Left ventricle myocardium inferior (tissue), 1 donor: ENCODE data around the gene CCR5AS.

Source experiments
- DNase-seq: peaks from one replicate; pipeline ENCODE4 v3.0.0-alpha.2; 2020
- H3K27ac ChIP-seq: fragments of 200-600 bp; replicated peaks from 2 replicates; pipeline ENCODE4 v1.8.0; 2021
- H3K27me3 ChIP-seq: fragments of 200-600 bp; 2 replicates; pipeline ENCODE4 v1.8.0; 2021; ENCODE audit warnings: low read depth
- H3K36me3 ChIP-seq: fragments of 200-600 bp; 2 replicates; pipeline ENCODE4 v1.8.0; 2021
- H3K4me1 ChIP-seq: fragments of 200-600 bp; 2 replicates; pipeline ENCODE4 v1.8.0; 2021
- H3K4me3 ChIP-seq: fragments of 200-600 bp; 2 replicates; pipeline ENCODE4 v1.8.0; 2021; ENCODE audit warnings: mild to moderate bottlenecking, moderate library complexity
- H3K9me3 ChIP-seq: fragments of 200-600 bp; replicated peaks from 2 replicates; pipeline ENCODE4 v1.8.0; 2021
- intact Hi-C: fragments of 100-400 bp; cut with micrococcal nuclease; formaldehyde crosslinking; loops from one replicate; pipeline ENCODE4 v1.11.0; 2022
- TF ChIP-seq, protein P1 (sequence below): fragments of 200-600 bp; IDR thresholded peaks from 2 replicates; pipeline ENCODE4 v1.8.0; 2021; ENCODE audit warnings: antibody characterized with exemption, mild to moderate bottlenecking, borderline replicate concordance
- donor health status: DM: no; HTN: yes; CAD: no; lungs with severe emphysema.

Gene CCR5AS

DNA sequence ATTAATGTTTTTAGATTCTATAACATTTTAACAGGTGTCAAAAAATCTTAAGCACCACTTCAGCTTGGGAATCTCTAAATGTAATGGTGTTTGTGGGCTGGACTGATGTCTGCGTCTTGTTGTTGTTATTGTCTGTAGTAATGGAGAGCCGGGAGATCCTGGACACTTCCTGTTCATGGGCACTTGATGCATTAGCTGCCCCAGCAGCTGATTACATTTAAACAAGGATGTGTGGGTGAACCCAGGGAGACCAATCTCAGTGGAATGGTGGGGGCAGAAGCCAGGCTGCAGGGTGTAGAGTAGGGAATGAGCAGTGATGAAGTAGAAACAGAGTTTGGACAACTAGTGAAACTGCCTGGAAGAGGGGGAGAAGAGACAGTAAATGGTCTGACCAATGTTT lies 7.8 kb downstream of the CCR5AS start:
- no peaks in the 10 kb centered on the region for H3K9me3 ChIP-seq
- DNase-seq = no peak
- H3K4me1 ChIP-seq = peaks cover 14% of the 10 kb centered on the region
- TF ChIP-seq, protein P1, sequence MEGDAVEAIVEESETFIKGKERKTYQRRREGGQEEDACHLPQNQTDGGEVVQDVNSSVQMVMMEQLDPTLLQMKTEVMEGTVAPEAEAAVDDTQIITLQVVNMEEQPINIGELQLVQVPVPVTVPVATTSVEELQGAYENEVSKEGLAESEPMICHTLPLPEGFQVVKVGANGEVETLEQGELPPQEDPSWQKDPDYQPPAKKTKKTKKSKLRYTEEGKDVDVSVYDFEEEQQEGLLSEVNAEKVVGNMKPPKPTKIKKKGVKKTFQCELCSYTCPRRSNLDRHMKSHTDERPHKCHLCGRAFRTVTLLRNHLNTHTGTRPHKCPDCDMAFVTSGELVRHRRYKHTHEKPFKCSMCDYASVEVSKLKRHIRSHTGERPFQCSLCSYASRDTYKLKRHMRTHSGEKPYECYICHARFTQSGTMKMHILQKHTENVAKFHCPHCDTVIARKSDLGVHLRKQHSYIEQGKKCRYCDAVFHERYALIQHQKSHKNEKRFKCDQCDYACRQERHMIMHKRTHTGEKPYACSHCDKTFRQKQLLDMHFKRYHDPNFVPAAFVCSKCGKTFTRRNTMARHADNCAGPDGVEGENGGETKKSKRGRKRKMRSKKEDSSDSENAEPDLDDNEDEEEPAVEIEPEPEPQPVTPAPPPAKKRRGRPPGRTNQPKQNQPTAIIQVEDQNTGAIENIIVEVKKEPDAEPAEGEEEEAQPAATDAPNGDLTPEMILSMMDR = no peak
- H3K27ac ChIP-seq = no peak overlapping the region
- H3K36me3 ChIP-seq = no peaks in the 10 kb centered on the region
- intact Hi-C loops = no loop called here
- no peak overlapping the region for H3K4me3 ChIP-seq
- no peaks in the 10 kb centered on the region for H3K27me3 ChIP-seq

DNA sequence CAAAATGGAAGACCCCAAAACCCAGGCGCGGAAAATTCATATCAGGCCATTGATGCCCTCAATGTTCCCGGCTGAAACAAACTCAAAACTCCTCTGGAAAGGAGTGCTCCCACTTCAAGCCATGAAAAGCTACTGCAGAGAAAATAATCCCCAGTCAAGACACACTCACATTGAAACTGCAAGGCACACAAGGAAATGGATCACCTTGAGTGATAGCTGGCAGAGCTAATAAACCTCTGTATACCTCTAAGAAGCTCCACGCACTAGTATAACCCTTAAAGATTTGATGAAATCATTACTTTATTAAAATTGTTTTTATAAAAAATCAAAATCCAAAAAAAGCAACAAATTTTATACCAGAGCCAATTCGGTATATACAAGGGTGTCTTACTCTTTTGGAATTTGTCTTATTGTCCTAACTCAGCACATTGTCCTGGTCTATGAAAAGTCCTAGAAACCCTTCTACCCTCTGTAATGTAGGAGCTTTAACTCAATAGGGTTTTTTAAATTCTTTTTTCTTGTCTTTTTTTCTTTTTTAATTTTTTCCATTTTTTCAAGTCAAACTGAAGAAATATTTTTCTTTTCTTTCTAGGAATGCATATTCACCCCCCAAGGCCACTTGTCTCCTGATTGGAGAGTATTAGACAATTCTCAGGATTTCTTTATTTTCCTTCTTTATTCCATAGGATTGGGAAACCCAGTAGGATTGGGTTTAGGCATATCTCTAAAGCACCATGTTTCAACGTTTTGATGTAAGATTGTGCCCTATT lies 8.5 kb downstream of the CCR5AS start:
- DNase-seq = no peak
- Histone ChIP-seq H3K4me1 (peaks cover 21% of the 10 kb centered on the region), H3K27me3 (no peaks in the 10 kb centered on the region), H3K9me3 (no peaks in the 10 kb centered on the region), H3K36me3 (no peaks in the 10 kb centered on the region), H3K27ac (no peak overlapping the region), H3K4me3 (no peak overlapping the region)
- intact Hi-C loops = no loop called here
- TF ChIP-seq, protein P1 = no peak

DNA sequence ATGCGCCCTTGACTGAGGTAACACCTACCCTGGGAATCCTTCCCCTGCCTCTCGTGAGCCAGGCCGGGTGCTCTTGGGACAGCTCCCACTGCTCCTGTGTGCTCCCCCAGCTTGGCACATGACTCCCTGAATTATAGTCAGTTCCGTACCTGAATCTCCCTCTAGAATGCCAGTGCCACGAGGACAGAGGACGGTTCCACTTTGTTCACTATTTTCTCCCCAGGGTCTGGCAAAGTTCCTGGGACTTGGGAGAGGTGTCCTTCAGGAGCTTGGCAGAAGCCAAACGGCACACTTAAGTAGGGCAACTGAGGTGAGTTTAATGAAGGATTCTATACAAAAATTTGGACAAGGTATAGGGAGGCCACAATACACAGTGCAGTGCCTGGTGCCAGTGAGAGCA lies 9.8 kb downstream of the CCR5AS start:
- DNase-seq = no peak
- intact Hi-C loops = no loop called here

DNA sequence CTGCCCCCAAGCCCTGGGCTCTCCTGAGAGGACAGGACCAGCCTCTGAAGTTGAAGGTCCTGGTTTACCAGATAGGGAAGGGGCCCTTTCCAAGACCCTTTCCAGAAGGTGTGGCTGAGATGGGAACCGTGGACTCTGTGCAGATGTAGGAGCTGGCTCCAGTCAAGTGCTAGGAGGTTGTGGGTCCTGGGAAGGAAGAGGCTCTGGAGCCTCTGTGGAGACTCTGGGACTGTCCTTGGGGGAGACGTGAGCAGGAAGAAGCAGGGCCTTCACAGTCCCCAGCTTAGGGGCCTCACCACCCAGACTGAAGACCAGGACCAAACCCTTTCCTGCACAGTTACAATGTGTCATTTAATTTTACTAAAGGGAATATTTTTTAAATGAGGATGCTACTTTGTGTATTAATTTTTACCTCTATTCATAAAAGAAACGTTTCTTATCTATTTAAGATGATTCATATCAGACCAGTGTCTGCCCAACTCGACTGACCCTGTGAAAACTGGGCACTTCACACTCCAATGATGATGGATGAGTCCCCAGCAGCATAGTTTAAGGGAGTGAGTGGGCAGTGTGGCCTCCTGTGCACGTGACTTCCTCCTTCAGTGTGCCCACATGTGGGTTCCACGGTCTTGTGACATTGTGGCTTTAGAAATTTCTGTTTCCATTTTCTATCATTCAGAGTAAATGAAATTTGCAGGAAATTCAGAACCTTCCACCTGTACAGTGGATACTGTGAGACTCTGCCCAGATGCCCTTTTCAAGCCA lies 10.9 kb downstream of the CCR5AS start:
- Histone ChIP-seq H3K27ac (no peak overlapping the region), H3K27me3 (no peaks in the 10 kb centered on the region), H3K4me1 (peaks cover 22% of the 10 kb centered on the region), H3K9me3 (no peaks in the 10 kb centered on the region), H3K4me3 (no peak overlapping the region), H3K36me3 (no peaks in the 10 kb centered on the region)
- TF ChIP-seq, protein P1 = no peak
- intact Hi-C loops = no loop called here
- no peak for DNase-seq

More for the DNA sequence above, 9.8 kb downstream of the CCR5AS start:
- Histone ChIP-seq H3K9me3 (no peaks in the 10 kb centered on the region), H3K27ac (no peak overlapping the region), H3K36me3 (no peaks in the 10 kb centered on the region), H3K4me3 (no peak overlapping the region), H3K27me3 (no peaks in the 10 kb centered on the region), H3K4me1 (peaks cover 22% of the 10 kb centered on the region)
- TF ChIP-seq, protein P1 = no peak

DNA sequence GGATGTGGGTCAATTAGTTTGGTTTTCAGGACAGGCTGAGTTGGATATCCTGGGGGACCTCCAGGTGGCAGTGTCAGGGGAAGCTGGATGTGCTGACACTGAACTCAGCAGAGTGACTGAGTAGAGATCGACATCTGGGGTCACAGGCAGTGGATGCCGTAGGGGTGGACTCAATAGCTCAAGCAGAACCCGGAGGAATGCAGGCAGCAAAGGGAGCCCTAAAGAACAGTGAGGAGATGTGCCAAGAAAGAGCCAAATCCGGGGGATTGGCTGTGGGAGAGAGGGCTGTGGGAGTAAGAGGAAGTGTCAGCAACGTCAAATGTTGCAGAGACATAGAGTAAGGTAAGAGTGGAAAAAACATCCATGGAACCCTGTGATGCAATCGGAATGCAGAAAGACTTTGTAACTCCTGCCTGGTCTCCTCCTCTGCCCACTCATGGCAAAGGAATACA lies 11.6 kb downstream of the CCR5AS start:
- H3K4me1 ChIP-seq = peaks cover 18% of the 10 kb centered on the region
- H3K4me3 ChIP-seq = no peak overlapping the region
- no peaks in the 10 kb centered on the region for H3K27me3 ChIP-seq
- TF ChIP-seq, protein P1 = no peak
- no peak for DNase-seq
- H3K36me3 ChIP-seq = no peaks in the 10 kb centered on the region
- no peak overlapping the region for H3K27ac ChIP-seq
- intact Hi-C loops = no loop called here
- H3K9me3 ChIP-seq = no peaks in the 10 kb centered on the region
